ENCODE results near the gene EIF4B.

EIF4B gene

GRCh38 chr12:53044052-53044581 lies 37.9 kb downstream of the EIF4B start:
- H3K36me3 ChIP-seq (ENCODE audit: control insufficient read depth in 2 of 2, insufficient read depth in 2 of 2, low read length in 2 of 2): peaks cover 9 to 12% of the 10 kb centered on the region in 2 donors
- H3K4me1 ChIP-seq (ENCODE audit: control insufficient read depth in 2 of 2, insufficient read depth in 2 of 2, low read length in 2 of 2): peaks cover 35 to 36% of the 10 kb centered on the region in 2 donors
- no peaks in the 10 kb centered on the region for H3K9me3 ChIP-seq (ENCODE audit: control insufficient read depth in 2 of 2, low read length in 2 of 2)
- H3K4me3 ChIP-seq (ENCODE audit: low read length in 2 of 2): no peak overlapping the region
- H3K27me3 ChIP-seq (ENCODE audit: control insufficient read depth in 2 of 2, insufficient read depth in 2 of 2, low read length in 2 of 2): no peaks in the 10 kb centered on the region
- no peak overlapping the region for H3K27ac ChIP-seq (ENCODE audit: low read depth in 2 of 2, low read length in 2 of 2)
- no peak overlapping the region for H3K9ac ChIP-seq (ENCODE audit: low read depth in 1 of 2, low read length in 2 of 2)

- Histone ChIP-seq H3K4me1 (ENCODE audit: control insufficient read depth in 2 of 2, insufficient read depth in 2 of 2, low read length in 2 of 2) (peaks cover 42 to 44% of the 10 kb centered on the region in 2 donors), H3K4me3 (ENCODE audit: low read length in 2 of 2) (peak overlapping the region in 1 of 2 donors; percentile 94)
These were observed 38.8 kb downstream of the EIF4B start for GRCh38 chr12:53044896-53045695.

GRCh38 chr12:53045696-53046045 lies 39.4 kb downstream of the EIF4B start:
- Histone ChIP-seq H3K36me3 (ENCODE audit: control insufficient read depth in 2 of 2, insufficient read depth in 2 of 2, low read length in 2 of 2) (no peaks in the 10 kb centered on the region), H3K4me3 (ENCODE audit: low read length in 2 of 2) (peak overlapping the region; percentile 94 to 97), H3K27me3 (ENCODE audit: control insufficient read depth in 2 of 2, insufficient read depth in 2 of 2, low read length in 2 of 2) (no peaks in the 10 kb centered on the region), H3K4me1 (ENCODE audit: control insufficient read depth in 2 of 2, insufficient read depth in 2 of 2, low read length in 2 of 2) (peaks cover 44 to 50% of the 10 kb centered on the region in 2 donors), H3K9ac (ENCODE audit: low read depth in 1 of 2, low read length in 2 of 2) (no peak overlapping the region), H3K9me3 (ENCODE audit: control insufficient read depth in 2 of 2, low read length in 2 of 2) (no peaks in the 10 kb centered on the region), H3K27ac (ENCODE audit: low read depth in 2 of 2, low read length in 2 of 2) (peak overlapping the region; percentile 93 to 97)

More at GRCh38 chr12:53044896-53045695, 38.8 kb downstream of the EIF4B start:
- no peak overlapping the region for H3K9ac ChIP-seq (ENCODE audit: low read depth in 1 of 2, low read length in 2 of 2)
- H3K27me3 ChIP-seq (ENCODE audit: control insufficient read depth in 2 of 2, insufficient read depth in 2 of 2, low read length in 2 of 2): no peaks in the 10 kb centered on the region
- H3K27ac ChIP-seq (ENCODE audit: low read depth in 2 of 2, low read length in 2 of 2): peak overlapping the region; percentile 93 to 97
- H3K36me3 ChIP-seq (ENCODE audit: control insufficient read depth in 2 of 2, insufficient read depth in 2 of 2, low read length in 2 of 2): peaks cover 0 to 3% of the 10 kb centered on the region in 2 donors
- no peaks in the 10 kb centered on the region for H3K9me3 ChIP-seq (ENCODE audit: control insufficient read depth in 2 of 2, low read length in 2 of 2)

GRCh38 chr12:53046655-53047220 lies 40.5 kb downstream of the EIF4B start:
- H3K27me3 ChIP-seq (ENCODE audit: control insufficient read depth in 2 of 2, insufficient read depth in 2 of 2, low read length in 2 of 2): no peaks in the 10 kb centered on the region
- peak overlapping the region; percentile 93 to 97 for H3K27ac ChIP-seq (ENCODE audit: low read depth in 2 of 2, low read length in 2 of 2)
- H3K9ac ChIP-seq (ENCODE audit: low read depth in 1 of 2, low read length in 2 of 2): peak overlapping the region; percentile 98 to 99
- H3K9me3 ChIP-seq (ENCODE audit: control insufficient read depth in 2 of 2, low read length in 2 of 2): no peaks in the 10 kb centered on the region
- H3K36me3 ChIP-seq (ENCODE audit: control insufficient read depth in 2 of 2, insufficient read depth in 2 of 2, low read length in 2 of 2): no peaks in the 10 kb centered on the region
- peaks cover 55 to 61% of the 10 kb centered on the region in 2 donors for H3K4me1 ChIP-seq (ENCODE audit: control insufficient read depth in 2 of 2, insufficient read depth in 2 of 2, low read length in 2 of 2)
- H3K4me3 ChIP-seq (ENCODE audit: low read length in 2 of 2): peak overlapping the region; percentile 94 to 97

- Histone ChIP-seq H3K4me3 (ENCODE audit: low read length in 2 of 2) (peak overlapping the region; percentile 94 to 97), H3K4me1 (ENCODE audit: control insufficient read depth in 2 of 2, insufficient read depth in 2 of 2, low read length in 2 of 2) (peaks cover 62 to 68% of the 10 kb centered on the region in 2 donors), H3K27ac (ENCODE audit: low read depth in 2 of 2, low read length in 2 of 2) (peak overlapping the region; percentile 93 to 97), H3K9me3 (ENCODE audit: control insufficient read depth in 2 of 2, low read length in 2 of 2) (no peaks in the 10 kb centered on the region), H3K27me3 (ENCODE audit: control insufficient read depth in 2 of 2, insufficient read depth in 2 of 2, low read length in 2 of 2) (no peaks in the 10 kb centered on the region), H3K36me3 (ENCODE audit: control insufficient read depth in 2 of 2, insufficient read depth in 2 of 2, low read length in 2 of 2) (no peaks in the 10 kb centered on the region), H3K9ac (ENCODE audit: low read depth in 1 of 2, low read length in 2 of 2) (peak overlapping the region; percentile 65 to 98)
These were observed 41.2 kb downstream of the EIF4B start for GRCh38 chr12:53047221-53048032.

GRCh38 chr12:53048033-53048779 lies 42.0 kb downstream of the EIF4B start:
- Histone ChIP-seq H3K9ac (ENCODE audit: low read depth in 1 of 2, low read length in 2 of 2) (peak overlapping the region; percentile 65 to 79), H3K4me3 (ENCODE audit: low read length in 2 of 2) (peak overlapping the region; percentile 62 to 66), H3K27ac (ENCODE audit: low read depth in 2 of 2, low read length in 2 of 2) (peak overlapping the region; percentile 93 to 95), H3K4me1 (ENCODE audit: control insufficient read depth in 2 of 2, insufficient read depth in 2 of 2, low read length in 2 of 2) (peaks cover 67 to 74% of the 10 kb centered on the region in 2 donors), H3K9me3 (ENCODE audit: control insufficient read depth in 2 of 2, low read length in 2 of 2) (no peaks in the 10 kb centered on the region), H3K36me3 (ENCODE audit: control insufficient read depth in 2 of 2, insufficient read depth in 2 of 2, low read length in 2 of 2) (no peaks in the 10 kb centered on the region), H3K27me3 (ENCODE audit: control insufficient read depth in 2 of 2, insufficient read depth in 2 of 2, low read length in 2 of 2) (no peaks in the 10 kb centered on the region)

GRCh38 chr12:53048780-53049401 lies 42.6 kb downstream of the EIF4B start:
- Histone ChIP-seq H3K9ac (ENCODE audit: low read depth in 1 of 2, low read length in 2 of 2) (peak overlapping the region; percentile 65 to 79), H3K9me3 (ENCODE audit: control insufficient read depth in 2 of 2, low read length in 2 of 2) (no peaks in the 10 kb centered on the region), H3K36me3 (ENCODE audit: control insufficient read depth in 2 of 2, insufficient read depth in 2 of 2, low read length in 2 of 2) (no peaks in the 10 kb centered on the region), H3K4me1 (ENCODE audit: control insufficient read depth in 2 of 2, insufficient read depth in 2 of 2, low read length in 2 of 2) (peaks cover 72 to 81% of the 10 kb centered on the region in 2 donors), H3K27ac (ENCODE audit: low read depth in 2 of 2, low read length in 2 of 2) (peak overlapping the region; percentile 93 to 95), H3K4me3 (ENCODE audit: low read length in 2 of 2) (peak overlapping the region; percentile 68), H3K27me3 (ENCODE audit: control insufficient read depth in 2 of 2, insufficient read depth in 2 of 2, low read length in 2 of 2) (no peaks in the 10 kb centered on the region)

GRCh38 chr12:53049571-53050318 lies 43.5 kb downstream of the EIF4B start, which contains the start of gene TNS2:
TNS2 (plus strand) TSS chr12:53050065; CDS start chr12:53050186, 121 bp downstream.
- peaks cover 69 to 80% of the 10 kb centered on the region in 2 donors for H3K4me1 ChIP-seq (ENCODE audit: control insufficient read depth in 2 of 2, insufficient read depth in 2 of 2, low read length in 2 of 2)
- H3K4me3 ChIP-seq (ENCODE audit: low read length in 2 of 2): peak within 1 kb of the TSS; percentile 68
- H3K27ac ChIP-seq (ENCODE audit: low read depth in 2 of 2, low read length in 2 of 2): peak within 1 kb of the TSS; percentile 93 to 95
- H3K9me3 ChIP-seq (ENCODE audit: control insufficient read depth in 2 of 2, low read length in 2 of 2): no peaks in the 10 kb centered on the region
- H3K9ac ChIP-seq (ENCODE audit: low read depth in 1 of 2, low read length in 2 of 2): peak within 1 kb of the TSS; percentile 65 to 79
- no peaks in the 10 kb centered on the region for H3K27me3 ChIP-seq (ENCODE audit: control insufficient read depth in 2 of 2, insufficient read depth in 2 of 2, low read length in 2 of 2)
- no peaks in the 10 kb centered on the region for H3K36me3 ChIP-seq (ENCODE audit: control insufficient read depth in 2 of 2, insufficient read depth in 2 of 2, low read length in 2 of 2)

Measured in mucosa of rectum (tissue), 2 donors.